Psoas muscle (tissue), 8 donors: ENCODE measurements around the gene KPNA4. TPM values are rescaled to one million over a fixed set of nuclear protein-coding genes. Genes with fewer than 3 reads are reported as not detected.

Experiments used
- ATAC-seq, 4 donors: fragments of 200-7000 bp; cut with Tn5 transposase; one replicate each; pipeline ENCODE4 v1.9.1; 2020; ENCODE audit warnings: moderate library complexity in 3 of 4, mild to moderate bottlenecking in 2 of 4
- DNase-seq, 2 donors: peaks; one replicate each; pipeline ENCODE4 v3.0.0-alpha.2; 2020
- H3K27ac ChIP-seq: fragments of 200-600 bp; one replicate; pipeline ENCODE4 v1.8.0; 2022
- H3K27me3 ChIP-seq, 3 donors: fragments of 200-600 bp in 1 of 3; one replicate each; pipeline versions ENCODE4 v1.6.1 to v1.8.0; 2013 to 2022; ENCODE audit warnings: low read length in 2 of 3, mild to moderate bottlenecking in 2 of 3, moderate library complexity in 1 of 3; ENCODE audit not compliant: insufficient read depth in 3 of 3
- H3K36me3 ChIP-seq, 2 donors: fragments of 200-600 bp in 1 of 2; one replicate each; pipeline versions ENCODE4 v1.6.1 to v1.8.0; 2013 to 2022; ENCODE audit warnings: low read depth in 1 of 2, mild to moderate bottlenecking in 1 of 2, moderate library complexity in 1 of 2; ENCODE audit not compliant: insufficient read depth in 1 of 2
- H3K4me1 ChIP-seq: fragments of 200-600 bp; one replicate; pipeline ENCODE4 v1.8.0; 2022
- H3K4me3 ChIP-seq: fragments of 200-600 bp; one replicate; pipeline ENCODE4 v1.8.0; 2022; ENCODE audit warnings: mild to moderate bottlenecking
- H3K9me3 ChIP-seq: fragments of 200-600 bp; one replicate; pipeline ENCODE4 v1.8.0; 2022
- CTCF ChIP-seq: fragments of 200-600 bp; IDR thresholded peaks from one replicate; pipeline ENCODE4 v1.8.0; 2022; ENCODE audit warnings: antibody characterized with exemption
- WGBS, 3 donors: extraction: QIAGEN DNeasy Blood & Tissue Kit; methylation state at CpG; one replicate each; pipeline versions ENCODE4 v1.1.6 to v1.1.7; 2013; 5-methylcytosine and 5-hydroxymethylcytosine counted together
- intact Hi-C, 2 donors: fragments of 100-400 bp; cut with DNase I; formaldehyde crosslinking; loops; one replicate each; pipeline versions ENCODE4 v1.11.0 to v1.14.2; 2022
- polyA plus RNA-seq, 3 donors: library from polyadenylated mRNA; stranded (reverse); fragments of 200-250 nt; gene quantifications; one replicate each; pipeline ENCODE4 v1.2.3, GENCODE V29; 2013
- total RNA-seq, 4 donors: library from RNA; stranded (reverse); fragmentation: NEBNext Ultra II Directional in 2 of 4; extraction: Animal tissue kit (Norgen Biotek cat#: 25700) in 2 of 4; gene quantifications; one replicate each; pipeline versions ENCODE4 v1.2.1 to v1.2.4, GENCODE V29; 2021 to 2023
- donor health status: healthy with polysubstance abuse.
- donor health status: DM: no; HTN: no; CAD: no; lungs with moderate emphysema.
- donor health status: Bipolar disorder and iron deficiency.
- donor health status: healthy.
- donor health status: DM: yes; HTN: yes; CAD: no.
- donor health status: DM: no; HTN: no; CAD: no.
- donor health status: DM: no; HTN: no; CAD: no.
- donor health status: DM: yes; HTN: yes; CAD: no.

KPNA4 gene
- total and polyA plus RNA-seq, 7 donors = 48.5 to 236 (median 197) TPM

GRCh38 chr3:160472344-160472743 is 93.0 kb downstream of the KPNA4 start:
- WGBS, 3 donors = 62 to 72% (median 68%) methylated on average over 2 of the region's 2 CpGs
- peaks cover 0 to 4% (median 0%) of the 10 kb centered on the region in 3 donors for H3K27me3 ChIP-seq
- no peak for ATAC-seq
- no peak overlapping the region for H3K27ac ChIP-seq
- no peaks in the 10 kb centered on the region for H3K4me1 ChIP-seq
- DNase-seq = no peak
- no peak overlapping the region for H3K4me3 ChIP-seq
- no peaks in the 10 kb centered on the region for H3K9me3 ChIP-seq
- no peak for TF ChIP-seq CTCF
- H3K36me3 ChIP-seq = no peaks in the 10 kb centered on the region
- intact Hi-C loops = no loop called here

GRCh38 chr3:160471892-160472291 is 93.5 kb downstream of the KPNA4 start:
- ATAC-seq = no peak
- Histone ChIP-seq H3K36me3 (no peaks in the 10 kb centered on the region), H3K4me3 (no peak overlapping the region), H3K27ac (no peak overlapping the region), H3K27me3 (peaks cover 0 to 4% (median 0%) of the 10 kb centered on the region in 3 donors), H3K9me3 (no peaks in the 10 kb centered on the region), H3K4me1 (no peaks in the 10 kb centered on the region)
- no peak for TF ChIP-seq CTCF
- no peak for DNase-seq
- 71 to 78% (median 77%) methylated on average over 2 of the region's 2 CpGs for WGBS, 3 donors
- intact Hi-C loops = no loop called here

GRCh38 chr3:160470181-160470580 is 95.2 kb downstream of the KPNA4 start:
- Histone ChIP-seq H3K27ac (no peak overlapping the region), H3K27me3 (peaks cover 0 to 4% (median 0%) of the 10 kb centered on the region in 3 donors), H3K4me3 (no peak overlapping the region), H3K36me3 (no peaks in the 10 kb centered on the region), H3K4me1 (no peaks in the 10 kb centered on the region), H3K9me3 (no peaks in the 10 kb centered on the region)
- intact Hi-C loops = no loop called here
- ATAC-seq (no peak), DNase-seq (no peak)
- 81 to 87% (median 82%) methylated on average over 5 of the region's 5 CpGs for WGBS, 3 donors
- TF ChIP-seq CTCF = no peak

- 43 to 85% (median 76%) methylated on average over 1 of the region's 1 CpG for WGBS, 3 donors
- intact Hi-C loops = no loop called here
- no peak for ATAC-seq
Measured at GRCh38 chr3:160464971-160465370, 100.4 kb downstream of the KPNA4 start.

More at GRCh38 chr3:160464971-160465370, 100.4 kb downstream of the KPNA4 start:
- Histone ChIP-seq H3K4me1 (no peaks in the 10 kb centered on the region), H3K9me3 (no peaks in the 10 kb centered on the region), H3K27me3 (no peaks in the 10 kb centered on the region), H3K27ac (no peak overlapping the region), H3K36me3 (no peaks in the 10 kb centered on the region), H3K4me3 (no peak overlapping the region)
- no peak for DNase-seq
- TF ChIP-seq CTCF = no peak
